Measurements from ENCODE around the gene FAM107B. TPM values are rescaled to one million over a fixed set of nuclear protein-coding genes. Genes with fewer than 3 reads are reported as not detected.
A peak's percentile ranks its signal among the peaks of the same experiment; 100 is the strongest.

FAM107B gene
- total RNA-seq, 1 donor, result 22.7 TPM

DNA sequence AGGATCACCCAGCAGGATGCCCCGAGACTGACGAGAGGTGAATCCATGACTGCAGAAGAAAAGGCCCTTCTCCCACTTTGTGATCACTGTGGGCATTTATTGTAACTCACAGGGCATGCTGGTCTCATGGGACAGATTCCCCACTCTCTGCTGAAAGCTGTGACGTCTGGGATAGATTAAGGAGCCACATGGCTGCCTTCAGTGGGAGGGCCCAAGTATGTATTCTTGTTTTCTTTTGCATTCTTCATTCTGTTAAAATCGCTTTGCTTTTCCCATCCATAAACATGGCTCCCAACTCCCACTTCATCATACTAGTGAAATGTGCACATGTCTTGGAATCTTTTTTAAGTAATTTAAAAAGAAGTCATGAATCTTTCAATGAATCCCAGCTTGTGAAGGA is 67.2 kb downstream of the FAM107B start:
- no peak overlapping the region for H3K4me3 ChIP-seq (ENCODE audit: low read depth, low read length)
- TF ChIP-seq, protein P1, sequence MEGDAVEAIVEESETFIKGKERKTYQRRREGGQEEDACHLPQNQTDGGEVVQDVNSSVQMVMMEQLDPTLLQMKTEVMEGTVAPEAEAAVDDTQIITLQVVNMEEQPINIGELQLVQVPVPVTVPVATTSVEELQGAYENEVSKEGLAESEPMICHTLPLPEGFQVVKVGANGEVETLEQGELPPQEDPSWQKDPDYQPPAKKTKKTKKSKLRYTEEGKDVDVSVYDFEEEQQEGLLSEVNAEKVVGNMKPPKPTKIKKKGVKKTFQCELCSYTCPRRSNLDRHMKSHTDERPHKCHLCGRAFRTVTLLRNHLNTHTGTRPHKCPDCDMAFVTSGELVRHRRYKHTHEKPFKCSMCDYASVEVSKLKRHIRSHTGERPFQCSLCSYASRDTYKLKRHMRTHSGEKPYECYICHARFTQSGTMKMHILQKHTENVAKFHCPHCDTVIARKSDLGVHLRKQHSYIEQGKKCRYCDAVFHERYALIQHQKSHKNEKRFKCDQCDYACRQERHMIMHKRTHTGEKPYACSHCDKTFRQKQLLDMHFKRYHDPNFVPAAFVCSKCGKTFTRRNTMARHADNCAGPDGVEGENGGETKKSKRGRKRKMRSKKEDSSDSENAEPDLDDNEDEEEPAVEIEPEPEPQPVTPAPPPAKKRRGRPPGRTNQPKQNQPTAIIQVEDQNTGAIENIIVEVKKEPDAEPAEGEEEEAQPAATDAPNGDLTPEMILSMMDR (IDR thresholded peaks at IDR 0.05; ENCODE audit: insufficient read depth, low read length), result no peak
- peak; percentile 12 for DNase-seq (ENCODE audit: low read depth)

DNA sequence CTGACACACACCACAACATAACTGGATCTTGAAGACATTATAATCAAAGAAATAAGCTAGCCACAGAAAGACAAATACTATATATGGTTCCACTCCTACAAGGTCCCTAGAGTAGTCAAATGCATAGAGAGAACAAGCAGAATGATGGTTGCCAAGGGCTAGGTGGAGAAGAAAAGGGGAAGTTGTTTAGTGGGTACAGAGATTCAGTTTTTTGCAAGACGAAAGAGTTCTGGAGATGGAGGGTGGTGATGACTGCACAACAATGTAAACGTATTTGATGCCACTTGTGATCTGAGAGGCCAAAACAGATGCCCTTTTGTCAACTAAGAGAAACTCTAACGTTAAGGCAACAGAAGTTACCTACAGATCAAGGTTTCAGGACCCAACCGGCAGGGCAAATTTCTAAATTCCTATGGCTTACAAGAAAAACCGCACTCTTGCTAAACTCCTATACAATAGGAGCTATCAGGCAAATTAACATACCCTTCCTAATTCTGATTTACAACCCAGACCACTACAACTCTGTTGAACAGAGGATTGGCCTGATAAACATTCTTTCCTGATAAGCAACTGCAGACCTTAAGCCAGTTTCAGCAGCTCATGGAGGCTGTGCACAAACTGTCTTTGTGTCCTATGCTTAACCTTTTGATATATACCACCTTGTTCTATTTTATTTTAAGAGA is 69.0 kb downstream of the FAM107B start:
- TF ChIP-seq, protein P1 (IDR thresholded peaks at IDR 0.05; ENCODE audit: insufficient read depth, low read length), result no peak
- DNase-seq (ENCODE audit: low read depth), result no peak
- no peak overlapping the region for H3K4me3 ChIP-seq (ENCODE audit: low read depth, low read length)

DNA sequence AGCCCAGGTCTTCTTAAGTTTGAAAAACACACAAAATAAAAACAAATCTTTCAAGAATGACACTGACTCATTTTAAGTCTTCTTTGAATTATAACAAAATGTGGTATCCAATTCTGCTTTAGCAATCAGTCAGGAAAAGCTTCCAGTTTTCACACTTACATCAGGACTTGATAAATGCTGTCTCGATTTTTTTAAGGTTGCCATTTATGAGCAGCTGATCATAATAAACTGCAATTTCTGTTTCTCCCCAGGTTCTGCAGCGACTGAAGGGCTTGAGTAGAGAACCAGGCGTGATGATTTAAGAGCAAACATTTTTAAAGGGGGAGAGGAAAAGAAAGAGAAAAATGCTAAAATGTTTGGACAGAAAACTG is 71.1 kb downstream of the FAM107B start:
- TF ChIP-seq, protein P1 (IDR thresholded peaks at IDR 0.05; ENCODE audit: insufficient read depth, low read length), result no peak
- no peak overlapping the region for H3K4me3 ChIP-seq (ENCODE audit: low read depth, low read length)
- no peak for DNase-seq (ENCODE audit: low read depth)

DNA sequence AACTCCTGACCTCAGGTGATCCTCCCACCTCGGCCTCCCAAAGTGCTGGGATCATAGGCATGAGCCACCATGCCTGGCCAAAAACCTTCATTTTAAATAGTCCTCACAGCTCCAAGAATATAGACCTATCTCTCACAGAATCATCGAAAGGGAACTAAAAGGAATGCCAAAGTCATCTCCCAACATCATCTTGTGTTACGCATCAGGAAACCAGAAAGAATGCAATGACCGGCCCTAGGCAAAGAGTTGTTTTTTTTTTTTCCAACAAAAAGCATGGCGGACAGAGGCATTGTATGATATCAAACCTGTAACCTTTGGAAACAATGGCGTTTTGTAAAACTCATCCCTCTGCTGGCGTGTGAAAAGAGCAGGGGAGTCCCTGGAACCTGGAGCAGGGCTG is 73.2 kb downstream of the FAM107B start:
- TF ChIP-seq, protein P1 (IDR thresholded peaks at IDR 0.05; ENCODE audit: insufficient read depth, low read length), result no peak
- no peak for DNase-seq (ENCODE audit: low read depth)

DNA sequence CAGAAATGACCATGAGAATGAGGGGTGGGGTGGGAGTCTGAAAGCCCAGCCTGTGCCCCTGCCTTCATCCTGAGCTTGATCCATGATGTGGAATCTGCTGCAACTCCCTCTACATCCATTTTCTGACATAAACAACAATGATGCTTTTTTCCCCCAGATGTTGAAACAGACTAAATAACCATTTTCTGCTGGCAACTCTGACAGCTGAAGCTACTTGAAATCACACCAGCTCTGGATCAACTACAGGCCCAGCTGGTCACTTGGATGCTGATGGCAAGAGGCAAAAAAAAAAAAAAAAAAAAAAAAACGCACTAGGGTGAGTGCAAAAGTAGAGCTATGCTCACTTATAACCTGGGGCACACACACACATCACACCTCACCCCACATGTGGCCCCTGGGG is 74.2 kb downstream of the FAM107B start:
- TF ChIP-seq, protein P1 (IDR thresholded peaks at IDR 0.05; ENCODE audit: insufficient read depth, low read length), result no peak
- H3K4me3 ChIP-seq (ENCODE audit: low read depth, low read length), result no peak overlapping the region
- DNase-seq (ENCODE audit: low read depth), result no peak

More for the DNA sequence above, 73.2 kb downstream of the FAM107B start:
- H3K4me3 ChIP-seq (ENCODE audit: low read depth, low read length), result no peak overlapping the region

DNA sequence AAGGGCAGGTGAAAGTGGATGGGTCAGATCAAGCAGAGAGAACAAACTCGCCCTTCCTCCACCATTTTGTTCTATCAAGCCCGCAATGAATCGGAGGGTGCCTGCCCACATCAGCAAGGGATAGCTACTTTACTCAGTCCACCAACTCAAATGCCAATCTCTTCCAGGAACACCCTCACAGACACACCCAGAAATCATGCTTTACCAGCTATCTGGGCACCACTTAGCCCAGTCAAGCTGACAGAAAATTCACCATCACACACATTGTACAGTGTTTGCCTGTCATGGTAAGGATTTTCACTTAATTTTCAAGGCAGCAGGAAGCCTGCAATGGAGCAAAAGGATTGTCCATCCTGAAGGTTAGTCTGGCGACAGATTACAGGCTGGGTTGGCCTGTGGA is 75.2 kb downstream of the FAM107B start:
- H3K4me3 ChIP-seq (ENCODE audit: low read depth, low read length), result no peak overlapping the region
- DNase-seq (ENCODE audit: low read depth), result no peak
- TF ChIP-seq, protein P1 (IDR thresholded peaks at IDR 0.05; ENCODE audit: insufficient read depth, low read length), result no peak

DNA sequence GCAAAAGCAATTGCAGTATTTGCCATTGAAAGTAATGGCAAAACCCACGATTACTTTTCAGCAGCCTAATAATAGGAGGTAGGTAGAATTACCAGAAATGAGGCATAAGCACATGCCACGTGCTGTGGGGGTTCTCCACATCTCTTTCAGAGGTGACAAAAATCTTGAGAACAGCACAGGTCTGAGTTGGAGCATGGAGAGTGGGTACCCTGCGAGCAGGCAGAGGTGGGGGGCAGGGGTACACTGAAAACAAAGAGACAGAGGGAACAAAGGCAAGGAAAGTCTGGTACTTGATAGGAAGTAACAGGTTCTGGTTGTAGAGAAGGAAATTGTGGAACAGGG is 75.9 kb downstream of the FAM107B start:
- TF ChIP-seq, protein P1 (IDR thresholded peaks at IDR 0.05; ENCODE audit: insufficient read depth, low read length), result no peak
- H3K4me3 ChIP-seq (ENCODE audit: low read depth, low read length), result no peak overlapping the region
- DNase-seq (ENCODE audit: low read depth), result no peak
